ENCODE results near the gene WDR20. TPM values are rescaled to one million over a fixed set of nuclear protein-coding genes. Genes with fewer than 3 reads are reported as not detected.

WDR20 gene
- total RNA-seq, 2 experiments from 2014 or later = 40.1 to 41.2 TPM

GRCh38 chr14:102249981-102250380, 110.3 kb downstream of the WDR20 start:
- CTCF ChIA-PET = no interaction called here
- ATAC-seq (ENCODE audit: poor library complexity) (no peak), DNase-seq (no peak)
- Mint-ChIP-seq H3K27me3 (no peaks in the 10 kb centered on the region), H3K4me1 (ENCODE audit: low read depth) (no peaks in the 10 kb centered on the region), H3K9me3 (no peaks in the 10 kb centered on the region), H3K4me3 (no peak overlapping the region), H3K36me3 (ENCODE audit: low read depth) (no peaks in the 10 kb centered on the region), H3K27ac (no peak overlapping the region)
- no peaks in the 10 kb centered on the region for H3K4me1 ChIP-seq (ENCODE audit: insufficient read depth, low read length)
- H3K27ac ChIP-seq (ENCODE audit: low read depth in 1 of 2, low read length in 2 of 2) = no peak overlapping the region
- POLR2A ChIA-PET = no interaction called here
- no peak overlapping the region for H3K4me3 ChIP-seq (ENCODE audit: low read length)
- no peak for TF ChIP-seq CTCF (IDR thresholded peaks at IDR 0.05)
- H3K27me3 ChIP-seq (ENCODE audit: control insufficient read depth in 1 of 2, insufficient read depth in 2 of 2, low read length in 2 of 2) = no peaks in the 10 kb centered on the region
- intact Hi-C loops (cut with DNase I, micrococcal nuclease) = no loop called here
- H3K9me3 ChIP-seq (ENCODE audit: control insufficient read depth in 1 of 2, insufficient read depth in 1 of 2, low read length in 2 of 2) = no peaks in the 10 kb centered on the region
- H3K36me3 ChIP-seq (ENCODE audit: insufficient read depth, low read length) = no peaks in the 10 kb centered on the region

GRCh38 chr14:102250636-102251035, 110.9 kb downstream of the WDR20 start:
- CTCF ChIA-PET = no interaction called here
- H3K4me1 Mint-ChIP-seq (ENCODE audit: low read depth) = no peaks in the 10 kb centered on the region
- H3K36me3 ChIP-seq (ENCODE audit: insufficient read depth, low read length) = no peaks in the 10 kb centered on the region
- DNase-seq (no peak), ATAC-seq (ENCODE audit: poor library complexity) (no peak)
- no peaks in the 10 kb centered on the region for H3K9me3 ChIP-seq (ENCODE audit: control insufficient read depth in 1 of 2, insufficient read depth in 1 of 2, low read length in 2 of 2)
- H3K4me3 Mint-ChIP-seq = no peak overlapping the region
- H3K4me1 ChIP-seq (ENCODE audit: insufficient read depth, low read length) = no peaks in the 10 kb centered on the region
- H3K36me3 Mint-ChIP-seq (ENCODE audit: low read depth) = no peaks in the 10 kb centered on the region
- no peaks in the 10 kb centered on the region for H3K9me3 Mint-ChIP-seq
- no peak overlapping the region for H3K27ac Mint-ChIP-seq
- no peaks in the 10 kb centered on the region for H3K27me3 Mint-ChIP-seq
- POLR2A ChIA-PET = no interaction called here
- H3K27ac ChIP-seq (ENCODE audit: low read depth in 1 of 2, low read length in 2 of 2) = no peak overlapping the region
- H3K27me3 ChIP-seq (ENCODE audit: control insufficient read depth in 1 of 2, insufficient read depth in 2 of 2, low read length in 2 of 2) = no peaks in the 10 kb centered on the region
- H3K4me3 ChIP-seq (ENCODE audit: low read length) = no peak overlapping the region
- intact Hi-C loops (cut with DNase I, micrococcal nuclease) = no loop called here
- no peak for TF ChIP-seq CTCF (IDR thresholded peaks at IDR 0.05)

- CTCF ChIA-PET = no interaction called here
- no peak for ATAC-seq (ENCODE audit: poor library complexity)
- Mint-ChIP-seq H3K27ac (no peak overlapping the region), H3K27me3 (no peaks in the 10 kb centered on the region), H3K9me3 (no peaks in the 10 kb centered on the region), H3K4me1 (ENCODE audit: low read depth) (no peaks in the 10 kb centered on the region), H3K36me3 (ENCODE audit: low read depth) (no peaks in the 10 kb centered on the region), H3K4me3 (no peak overlapping the region)
- no peaks in the 10 kb centered on the region for H3K9me3 ChIP-seq (ENCODE audit: control insufficient read depth in 1 of 2, insufficient read depth in 1 of 2, low read length in 2 of 2)
- no peak for DNase-seq
- H3K4me3 ChIP-seq (ENCODE audit: low read length) = no peak overlapping the region
- H3K27ac ChIP-seq (ENCODE audit: low read depth in 1 of 2, low read length in 2 of 2) = no peak overlapping the region
- POLR2A ChIA-PET = no interaction called here
- no peaks in the 10 kb centered on the region for H3K27me3 ChIP-seq (ENCODE audit: control insufficient read depth in 1 of 2, insufficient read depth in 2 of 2, low read length in 2 of 2)
- intact Hi-C loops (cut with DNase I, micrococcal nuclease) = no loop called here
- no peaks in the 10 kb centered on the region for H3K4me1 ChIP-seq (ENCODE audit: insufficient read depth, low read length)
- no peak for TF ChIP-seq CTCF (IDR thresholded peaks at IDR 0.05)
- H3K36me3 ChIP-seq (ENCODE audit: insufficient read depth, low read length) = no peaks in the 10 kb centered on the region
Observed at GRCh38 chr14:102251161-102251560, 111.5 kb downstream of the WDR20 start.

All from CD4-positive, alpha-beta T cell (primary cell).